GM12878 (cell line): ENCODE results near the gene VTCN1. TPM values are rescaled to one million over a fixed set of nuclear protein-coding genes. Genes with fewer than 3 reads are reported as not detected.

Experiments
- ATAC-seq: fragments of 200-7000 bp; cut with Tn5 transposase; 3 replicates; pipeline ENCODE4 v1.9.1; 2020; ENCODE audit warnings: mild to moderate bottlenecking, moderate library complexity
- BruUV-seq: library from RNA; stranded (reverse); fragments of 400-500 nt; replicated peaks from 2 replicates; lab custom pipeline; 2021; lab: Mats Ljungman, UMichigan
- CTCF ChIA-PET: fragments of 300-600 bp; sonication (Branson Sonifier 250); formaldehyde crosslinking; extraction: SDS; loops from one replicate; lab custom pipeline; 2021; ENCODE audit warnings: inconsistent platforms; lab: Yijun Ruan, JAX
- POLR2A ChIA-PET: fragments of 350-600 bp; formaldehyde crosslinking; extraction: SDS; loops from one replicate; lab custom pipeline; 2021; ENCODE audit warnings: inconsistent platforms; lab: Charles Lee
- RAD21 ChIA-PET: fragments of 300-600 bp; sonication (Branson Sonifier 250); formaldehyde crosslinking; loops from one replicate; lab custom pipeline; 2023; ENCODE audit warnings: antibody characterized with exemption; ENCODE audit not compliant: unreplicated experiment; lab: Charles Lee
- SMC1A ChIA-PET: fragments of 300-600 bp; sonication (Branson Sonifier 250); formaldehyde crosslinking; loops from one replicate; lab custom pipeline; 2023; ENCODE audit not compliant: unreplicated experiment, uncharacterized antibody; lab: Charles Lee
- DNase-seq: peaks from one replicate; pipeline ENCODE4 v3.0.0-alpha.2; 2011; ENCODE audit warnings: low read depth, low spot score
- FAIRE-seq: peaks from 3 replicates; lab custom pipeline; 2011; peaks lifted over from hg19 to GRCh38; lab: Jason Lieb, UNC
- H2AFZ ChIP-seq: 2 replicates; pipeline ENCODE4 v1.6.0; 2011; ENCODE audit warnings: low read depth, low read length, control low read depth; ENCODE audit not compliant: control insufficient read depth
- H3K27ac ChIP-seq: 2 replicates; pipeline ENCODE4 v1.5.1; 2011; ENCODE audit warnings: control low read depth; ENCODE audit not compliant: control insufficient read depth, insufficient read depth
- H3K27me3 ChIP-seq, 2 experiments: replicated peaks in 1 of 2; 2 replicates each; pipeline versions ENCODE4 v1.6.0 to v1.6.1; 2011; ENCODE audit warnings: low read length in 1 of 2; ENCODE audit not compliant: control insufficient read depth in 2 of 2, insufficient read depth in 2 of 2
- H3K36me3 ChIP-seq, 2 experiments: 2 replicates each; pipeline ENCODE4 v1.5.1; 2011; ENCODE audit warnings: low read length in 1 of 2; ENCODE audit not compliant: control insufficient read depth in 2 of 2, insufficient read depth in 2 of 2
- H3K4me1 ChIP-seq: 2 replicates; pipeline ENCODE4 v1.6.1; 2011; ENCODE audit warnings: mild to moderate bottlenecking, low read length, moderate library complexity, mixed read lengths; ENCODE audit not compliant: control insufficient read depth, insufficient read depth
- H3K4me2 ChIP-seq: 2 replicates; pipeline ENCODE4 v1.6.0; 2011; ENCODE audit warnings: control low read depth; ENCODE audit not compliant: control insufficient read depth, insufficient read depth
- H3K4me3 ChIP-seq: fragments of 200-600 bp; sonication (generic); 2 replicates; pipeline ENCODE4 v1.5.1; 2016
- H3K79me2 ChIP-seq: 2 replicates; pipeline ENCODE4 v1.6.0; 2011; ENCODE audit warnings: low read length; ENCODE audit not compliant: control insufficient read depth, insufficient read depth
- H3K9ac ChIP-seq: 2 replicates; pipeline ENCODE4 v1.8.0; 2011; ENCODE audit warnings: low read length, control low read depth, mixed read lengths; ENCODE audit not compliant: control insufficient read depth, insufficient read depth
- H3K9me3 ChIP-seq: replicated peaks from 3 replicates; pipeline ENCODE4 v1.5.1; 2011; ENCODE audit warnings: mild to moderate bottlenecking, low read length; ENCODE audit not compliant: control insufficient read depth, insufficient read depth
- H4K20me1 ChIP-seq: 2 replicates; pipeline ENCODE4 v1.6.0; 2011; ENCODE audit not compliant: control insufficient read depth, insufficient read depth
- FOS ChIP-seq: IDR thresholded peaks from 3 replicates; pipeline ENCODE4 v1.6.1; 2011; ENCODE audit warnings: borderline replicate concordance; ENCODE audit not compliant: insufficient read length; ENCODE audit errors: extremely low read depth
- FOXK2 ChIP-seq: fragments of 450-650 bp; IDR thresholded peaks from 2 replicates; pipeline ENCODE4 v1.6.1; 2017; ENCODE audit warnings: mild to moderate bottlenecking, moderate library complexity
- JUND ChIP-seq: IDR thresholded peaks from 2 replicates; pipeline ENCODE4 v1.6.1; 2012; ENCODE audit warnings: low read depth, mild to moderate bottlenecking, low read length, improper control_type of control experiment, moderate library complexity
- KAT2A ChIP-seq: conservative IDR thresholded peaks from 2 replicates; pipeline ENCODE4 v1.6.1; 2011; ENCODE audit warnings: low read depth, low read length; ENCODE audit not compliant: control insufficient read depth
- LARP7 ChIP-seq: fragments of 450-650 bp; IDR thresholded peaks from 2 replicates; pipeline ENCODE4 v1.6.1; 2017; ENCODE audit warnings: mild to moderate bottlenecking
- MTA2 ChIP-seq: fragments of 450-650 bp; IDR thresholded peaks from 2 replicates; pipeline ENCODE4 v1.6.1; 2016; ENCODE audit warnings: low read depth, mild to moderate bottlenecking, moderate library complexity
- SP1 ChIP-seq: IDR thresholded peaks from one replicate; pipeline ENCODE4 v1.6.1; 2011; ENCODE audit warnings: low read depth, low read length
- SUPT20H ChIP-seq: IDR thresholded peaks from 2 replicates; pipeline ENCODE4 v1.6.1; 2011; ENCODE audit warnings: low read depth, mild to moderate bottlenecking, low read length, moderate library complexity, borderline replicate concordance; ENCODE audit not compliant: control insufficient read depth
- TAF1 ChIP-seq: IDR thresholded peaks from 2 replicates; pipeline ENCODE4 v1.6.1; 2011; ENCODE audit warnings: mild to moderate bottlenecking, low read depth, low read length, borderline replicate concordance
- WRNIP1 ChIP-seq: IDR thresholded peaks from 2 replicates; pipeline ENCODE4 v1.6.1; 2011; ENCODE audit warnings: low read depth, low read length, improper control_type of control experiment, borderline replicate concordance
- ZBED1 ChIP-seq: IDR thresholded peaks from 2 replicates; pipeline ENCODE4 v1.6.1; 2016; ENCODE audit warnings: borderline replicate concordance
- ZSCAN29 ChIP-seq: fragments of 450-650 bp; IDR thresholded peaks from 2 replicates; pipeline ENCODE4 v1.6.1; 2017; ENCODE audit warnings: mild to moderate bottlenecking, moderate library complexity
- whole genome bisulfite sequencing: methylation state at CpG from one replicate; pipeline ENCODE4 v1.1.6; 2016; ENCODE audit warnings: low lambda C conversion rate; ENCODE audit not compliant: insufficient replicate concordance, insufficient coverage; ENCODE audit errors: missing lambda C conversion rate; 5-methylcytosine and 5-hydroxymethylcytosine counted together
- in situ Hi-C: fragments of 300-500 bp; cut with MboI; formaldehyde crosslinking; loops from 9 replicates; pipeline ENCODE4 v1.14.3; 2018; ENCODE audit warnings: mixed read lengths
- intact Hi-C: fragments of 100-400 bp; cut with micrococcal nuclease; formaldehyde crosslinking; loops from one replicate; pipeline ENCODE4 v1.14.2; 2022; ENCODE audit not compliant: unreplicated experiment
- polyA plus RNA-seq, 11 experiments: library from polyadenylated mRNA; depleted of rRNA in 4 of 11; unstranded in 6 of 11; stranded (reverse) in 5 of 11; fragments of >200 nt; fragmentation: Nextera tagmentation in 4 of 11; fragmentation: Illumina TruSeq in 1 of 11; extraction: Ambion mirVana in 4 of 11; extraction: Trizol in 1 of 11; gene quantifications; 1 replicate in 1 of 11; 2 replicates in 10 of 11; pipeline versions ENCODE4 v1.2.1 to v1.2.3, GENCODE V29; 2011 to 2016; ENCODE audit warnings: inconsistent platforms in 2 of 11, missing spikeins in 2 of 11, low read depth in 1 of 11
- total RNA-seq, 4 experiments: library from RNA; depleted of rRNA in 3 of 4; stranded (reverse); fragments of >200 nt in 3 of 4; fragmentation: Illumina TruSeq in 1 of 4; extraction: Trizol in 1 of 4; gene quantifications; 2 replicates each; pipeline versions ENCODE4 v1.2.1 to v1.2.3, GENCODE V29; 2013 to 2021
- TF ChIP-seq, protein P1 (sequence below): IDR thresholded peaks from 2 replicates; pipeline ENCODE4 v1.6.1; 2011; ENCODE audit warnings: mild to moderate bottlenecking, low read depth, low read length, moderate library complexity; ENCODE audit not compliant: insufficient replicate concordance
- TF ChIP-seq, protein P2 (sequence below): fragments of 450-650 bp; IDR thresholded peaks from 2 replicates; pipeline ENCODE4 v1.6.1; 2018; ENCODE audit warnings: mild to moderate bottlenecking, low read depth, moderate library complexity; ENCODE audit not compliant: partially characterized antibody

VTCN1 gene
- total and polyA plus RNA-seq, 10 of the 15 experiments (the other 5 are each of a cell fraction or from before 2014, with no cell fraction given): not detected

- CTCF ChIA-PET: no interaction called here
- DNase-seq (no peak), FAIRE-seq (no peak)
- no TSS peak for BruUV-seq
- Histone ChIP-seq H3K4me3 (no peak overlapping the region), H3K79me2 (no peaks in the 10 kb centered on the region), H3K36me3 (no peaks in the 10 kb centered on the region), H3K27me3 (no peaks in the 10 kb centered on the region; a peak in 1 of 4 replicates), H3K4me1 (no peaks in the 10 kb centered on the region), H4K20me1 (no peaks in the 10 kb centered on the region), H3K9me3 (no peaks in the 10 kb centered on the region)
- SMC1A ChIA-PET: no interaction called here
- 0% methylated on average over 2 of the region's 2 CpGs for WGBS
- no peak for TF ChIP-seq SP1
- TF ChIP-seq, all 136 proteins: peak for 0
- H3K4me2 ChIP-seq: no peak overlapping the region
- no peak overlapping the region for H3K9ac ChIP-seq
- H3K27ac ChIP-seq: no peak overlapping the region
- ATAC-seq: no peak
- no peak overlapping the region for H2AFZ ChIP-seq
- RAD21 ChIA-PET: no interaction called here
- in situ Hi-C loops: no loop called here
- intact Hi-C loops: no loop called here
- POLR2A ChIA-PET: no interaction called here
These were observed 21.0 kb downstream of the VTCN1 start for GRCh38 chr1:117189726-117190125.

DNA sequence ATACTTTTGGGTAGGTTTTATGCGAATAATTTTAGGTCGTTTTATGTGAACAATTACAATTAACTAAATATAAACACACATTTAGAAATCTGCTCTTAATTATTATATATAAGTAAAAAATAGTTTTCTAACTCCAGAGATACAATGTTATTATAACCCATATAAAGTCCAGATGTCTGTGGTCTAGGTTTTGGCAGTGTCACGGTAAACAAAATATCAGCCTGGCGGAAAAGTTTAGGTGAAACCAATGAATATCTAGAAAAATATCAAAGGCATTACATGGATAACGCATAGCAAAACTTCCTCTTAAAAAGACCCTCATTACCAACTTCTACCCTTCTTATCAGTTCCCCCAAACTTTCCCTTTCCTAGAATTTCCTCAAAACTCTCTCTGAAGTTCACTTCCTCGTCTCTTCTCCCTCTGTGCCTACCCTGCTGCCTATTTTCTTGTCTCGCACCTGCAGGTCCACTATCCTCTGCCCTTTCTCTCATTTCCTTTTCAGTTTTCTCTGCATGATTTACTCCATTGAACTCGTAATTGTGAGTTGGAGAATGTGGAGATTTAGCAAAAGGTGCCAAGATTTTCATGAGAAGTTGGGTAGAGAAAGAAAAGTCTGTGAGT is 21.8 kb downstream of the VTCN1 start:
- H3K9ac ChIP-seq: no peak overlapping the region
- TF ChIP-seq JUND: no peak
- no peak for TF ChIP-seq LARP7
- no peak for TF ChIP-seq WRNIP1
- TF ChIP-seq, protein P1, sequence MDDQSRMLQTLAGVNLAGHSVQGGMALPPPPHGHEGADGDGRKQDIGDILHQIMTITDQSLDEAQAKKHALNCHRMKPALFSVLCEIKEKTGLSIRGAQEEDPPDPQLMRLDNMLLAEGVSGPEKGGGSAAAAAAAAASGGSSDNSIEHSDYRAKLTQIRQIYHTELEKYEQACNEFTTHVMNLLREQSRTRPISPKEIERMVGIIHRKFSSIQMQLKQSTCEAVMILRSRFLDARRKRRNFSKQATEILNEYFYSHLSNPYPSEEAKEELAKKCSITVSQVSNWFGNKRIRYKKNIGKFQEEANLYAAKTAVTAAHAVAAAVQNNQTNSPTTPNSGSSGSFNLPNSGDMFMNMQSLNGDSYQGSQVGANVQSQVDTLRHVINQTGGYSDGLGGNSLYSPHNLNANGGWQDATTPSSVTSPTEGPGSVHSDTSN: no peak
- no peak for TF ChIP-seq ZBED1
- no peak for TF ChIP-seq KAT2A
- TF ChIP-seq, protein P2, sequence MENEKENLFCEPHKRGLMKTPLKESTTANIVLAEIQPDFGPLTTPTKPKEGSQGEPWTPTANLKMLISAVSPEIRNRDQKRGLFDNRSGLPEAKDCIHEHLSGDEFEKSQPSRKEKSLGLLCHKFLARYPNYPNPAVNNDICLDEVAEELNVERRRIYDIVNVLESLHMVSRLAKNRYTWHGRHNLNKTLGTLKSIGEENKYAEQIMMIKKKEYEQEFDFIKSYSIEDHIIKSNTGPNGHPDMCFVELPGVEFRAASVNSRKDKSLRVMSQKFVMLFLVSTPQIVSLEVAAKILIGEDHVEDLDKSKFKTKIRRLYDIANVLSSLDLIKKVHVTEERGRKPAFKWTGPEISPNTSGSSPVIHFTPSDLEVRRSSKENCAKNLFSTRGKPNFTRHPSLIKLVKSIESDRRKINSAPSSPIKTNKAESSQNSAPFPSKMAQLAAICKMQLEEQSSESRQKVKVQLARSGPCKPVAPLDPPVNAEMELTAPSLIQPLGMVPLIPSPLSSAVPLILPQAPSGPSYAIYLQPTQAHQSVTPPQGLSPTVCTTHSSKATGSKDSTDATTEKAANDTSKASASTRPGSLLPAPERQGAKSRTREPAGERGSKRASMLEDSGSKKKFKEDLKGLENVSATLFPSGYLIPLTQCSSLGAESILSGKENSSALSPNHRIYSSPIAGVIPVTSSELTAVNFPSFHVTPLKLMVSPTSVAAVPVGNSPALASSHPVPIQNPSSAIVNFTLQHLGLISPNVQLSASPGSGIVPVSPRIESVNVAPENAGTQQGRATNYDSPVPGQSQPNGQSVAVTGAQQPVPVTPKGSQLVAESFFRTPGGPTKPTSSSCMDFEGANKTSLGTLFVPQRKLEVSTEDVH: no peak
- TF ChIP-seq MTA2: no peak
- no peak for TF ChIP-seq TAF1
- TF ChIP-seq FOS: no peak
- TF ChIP-seq SUPT20H: no peak
- no peak for TF ChIP-seq FOXK2
- TF ChIP-seq ZSCAN29: no peak
- TF ChIP-seq, all 136 proteins: peak for 0
- FAIRE-seq (no peak), DNase-seq (no peak), ATAC-seq (no peak)
- ChIA-PET RAD21 (no interaction called here), CTCF (interaction anchor here (1.6 kb wide), 1 partner anchor 12 kb away, joined by 3 read pairs; no protein-coding TSS in a partner anchor), SMC1A (no interaction called here), POLR2A (no interaction called here)
- Histone ChIP-seq H2AFZ (no peak overlapping the region), H4K20me1 (no peaks in the 10 kb centered on the region), H3K27ac (no peak overlapping the region), H3K4me2 (no peak overlapping the region), H3K4me3 (no peak overlapping the region), H3K36me3 (no peaks in the 10 kb centered on the region), H3K79me2 (no peaks in the 10 kb centered on the region), H3K9me3 (no peaks in the 10 kb centered on the region), H3K4me1 (no peaks in the 10 kb centered on the region), H3K27me3 (no peaks in the 10 kb centered on the region; a peak in 1 of 4 replicates)
- 24% methylated on average over 8 of the region's 8 CpGs for WGBS
- in situ Hi-C loops (no loop called here), intact Hi-C loops (no loop called here)
- BruUV-seq: no TSS peak
